Neuronal stem cell (in vitro differentiated cells): Measurements from ENCODE around the gene MUC12. TPM values are rescaled to one million over a fixed set of nuclear protein-coding genes. Genes with fewer than 3 reads are reported as not detected.
A peak's percentile ranks its signal among the peaks of the same experiment; 100 is the strongest.
"Not testable (repeated sequence)": the region's sequence is repeated elsewhere in the genome, so short reads cannot be mapped to it uniquely, and the experiment has no call there.

Experiments used
- DNase-seq: peaks from one replicate; pipeline ENCODE4 v3.0.0-alpha.2; 2013; ENCODE audit warnings: low spot score
- H2AFZ ChIP-seq: one replicate; pipeline ENCODE4 v1.6.1; 2013; ENCODE audit warnings: mild to moderate bottlenecking, low read length, inconsistent platforms
- H2AK5ac ChIP-seq: 2 replicates; pipeline ENCODE4 v1.6.1; 2013; ENCODE audit warnings: low read depth, mild to moderate bottlenecking, inconsistent platforms, low read length, moderate library complexity, mixed read lengths
- H2BK120ac ChIP-seq: 2 replicates; pipeline ENCODE4 v1.6.1; 2013; ENCODE audit warnings: low read depth, mild to moderate bottlenecking, inconsistent platforms, low read length, moderate library complexity, mixed read lengths
- H2BK12ac ChIP-seq: one replicate; pipeline ENCODE4 v1.6.1; 2013; ENCODE audit warnings: low read length, inconsistent platforms
- H2BK15ac ChIP-seq: 2 replicates; pipeline ENCODE4 v1.6.1; 2013; ENCODE audit warnings: mild to moderate bottlenecking, low read length, inconsistent platforms, mixed read lengths
- H2BK5ac ChIP-seq: one replicate; pipeline ENCODE4 v1.6.1; 2013; ENCODE audit warnings: inconsistent platforms, mild to moderate bottlenecking, low read length, moderate library complexity
- H3K14ac ChIP-seq: one replicate; pipeline ENCODE4 v1.6.1; 2013; ENCODE audit warnings: low read length, inconsistent platforms
- H3K18ac ChIP-seq: 2 replicates; pipeline ENCODE4 v1.6.1; 2013; ENCODE audit warnings: low read length, inconsistent platforms
- H3K23ac ChIP-seq: 2 replicates; pipeline ENCODE4 v1.6.1; 2013; ENCODE audit warnings: low read depth, mild to moderate bottlenecking, mixed read lengths, low read length, inconsistent platforms; ENCODE audit not compliant: poor library complexity
- H3K27ac ChIP-seq: replicated peaks from 3 replicates; pipeline ENCODE4 v1.5.1; 2013; ENCODE audit warnings: low read length, inconsistent platforms
- H3K27me3 ChIP-seq, 3 experiments: 2 replicates each; pipeline ENCODE4 v1.6.1; 2013; ENCODE audit warnings: low read length in 3 of 3, mild to moderate bottlenecking in 2 of 3, inconsistent platforms in 1 of 3, low read depth in 1 of 3, mixed read lengths in 1 of 3, moderate library complexity in 1 of 3; ENCODE audit not compliant: control insufficient read depth in 3 of 3, insufficient read depth in 3 of 3
- H3K36me3 ChIP-seq, 2 donors: replicated peaks in 1 of 2; 2 replicates each; pipeline ENCODE4 v1.6.1; 2013; ENCODE audit warnings: low read length in 2 of 2; ENCODE audit not compliant: control insufficient read depth in 2 of 2, insufficient read depth in 2 of 2
- H3K4ac ChIP-seq: 2 replicates; pipeline ENCODE4 v1.6.1; 2013; ENCODE audit warnings: inconsistent platforms, mild to moderate bottlenecking, low read length, moderate library complexity
- H3K4me1 ChIP-seq, 2 donors: 1 replicate in 1 of 2; 2 replicates in 1 of 2; pipeline ENCODE4 v1.6.1; 2013; ENCODE audit warnings: low read length in 2 of 2, low read depth in 1 of 2; ENCODE audit not compliant: control insufficient read depth in 2 of 2, insufficient read depth in 1 of 2
- H3K4me2 ChIP-seq: one replicate; pipeline ENCODE4 v1.6.1; 2013; ENCODE audit warnings: mild to moderate bottlenecking, low read length, inconsistent platforms; ENCODE audit not compliant: insufficient read depth, poor library complexity, severe bottlenecking
- H3K4me3 ChIP-seq, 2 donors: 2 replicates each; pipeline ENCODE4 v1.5.1; 2013; ENCODE audit warnings: low read length in 2 of 2, mild to moderate bottlenecking in 2 of 2, inconsistent platforms in 1 of 2, moderate library complexity in 1 of 2
- H3K79me1 ChIP-seq: one replicate; pipeline ENCODE4 v1.6.1; 2013; ENCODE audit warnings: low read depth, mild to moderate bottlenecking, inconsistent platforms, low read length, moderate library complexity
- H3K9ac ChIP-seq: one replicate; pipeline ENCODE4 v1.6.1; 2013; ENCODE audit warnings: mild to moderate bottlenecking, low read depth, low read length, inconsistent platforms; ENCODE audit not compliant: poor library complexity
- H3K9me3 ChIP-seq, 2 donors: replicated peaks in 1 of 2; 2 replicates each; pipeline versions ENCODE3 to v1.6.1; 2013; ENCODE audit warnings: low read length in 2 of 2, mild to moderate bottlenecking in 2 of 2, inconsistent platforms in 1 of 2, low read depth in 1 of 2, mixed read lengths in 1 of 2, moderate library complexity in 1 of 2; ENCODE audit not compliant: control insufficient read depth in 2 of 2, insufficient read depth in 1 of 2
- H4K8ac ChIP-seq: one replicate; pipeline ENCODE4 v1.6.1; 2013; ENCODE audit warnings: low read depth, mild to moderate bottlenecking, inconsistent platforms, low read length, moderate library complexity
- H4K91ac ChIP-seq: one replicate; pipeline ENCODE4 v1.6.1; 2013; ENCODE audit warnings: low read length, low read depth, mild to moderate bottlenecking, inconsistent platforms; ENCODE audit not compliant: poor library complexity
- WGBS, 2 donors: extraction: QIAGEN DNeasy Blood & Tissue Kit; methylation state at CpG; one replicate each; pipeline ENCODE4 v1.1.7; 2013; ENCODE audit warnings: missing lambda C conversion rate in 2 of 2, mixed read lengths in 1 of 2; ENCODE audit not compliant: insufficient read length in 2 of 2, insufficient replicate concordance in 1 of 2; ENCODE audit errors: extremely low coverage in 2 of 2; 5-methylcytosine and 5-hydroxymethylcytosine counted together
- polyA plus RNA-seq, 2 experiments: library from polyadenylated mRNA; stranded (reverse); fragments of 200-250 nt; gene quantifications; one replicate each; pipeline ENCODE4 v1.2.3, GENCODE V29; 2013

MUC12 gene, protein sequence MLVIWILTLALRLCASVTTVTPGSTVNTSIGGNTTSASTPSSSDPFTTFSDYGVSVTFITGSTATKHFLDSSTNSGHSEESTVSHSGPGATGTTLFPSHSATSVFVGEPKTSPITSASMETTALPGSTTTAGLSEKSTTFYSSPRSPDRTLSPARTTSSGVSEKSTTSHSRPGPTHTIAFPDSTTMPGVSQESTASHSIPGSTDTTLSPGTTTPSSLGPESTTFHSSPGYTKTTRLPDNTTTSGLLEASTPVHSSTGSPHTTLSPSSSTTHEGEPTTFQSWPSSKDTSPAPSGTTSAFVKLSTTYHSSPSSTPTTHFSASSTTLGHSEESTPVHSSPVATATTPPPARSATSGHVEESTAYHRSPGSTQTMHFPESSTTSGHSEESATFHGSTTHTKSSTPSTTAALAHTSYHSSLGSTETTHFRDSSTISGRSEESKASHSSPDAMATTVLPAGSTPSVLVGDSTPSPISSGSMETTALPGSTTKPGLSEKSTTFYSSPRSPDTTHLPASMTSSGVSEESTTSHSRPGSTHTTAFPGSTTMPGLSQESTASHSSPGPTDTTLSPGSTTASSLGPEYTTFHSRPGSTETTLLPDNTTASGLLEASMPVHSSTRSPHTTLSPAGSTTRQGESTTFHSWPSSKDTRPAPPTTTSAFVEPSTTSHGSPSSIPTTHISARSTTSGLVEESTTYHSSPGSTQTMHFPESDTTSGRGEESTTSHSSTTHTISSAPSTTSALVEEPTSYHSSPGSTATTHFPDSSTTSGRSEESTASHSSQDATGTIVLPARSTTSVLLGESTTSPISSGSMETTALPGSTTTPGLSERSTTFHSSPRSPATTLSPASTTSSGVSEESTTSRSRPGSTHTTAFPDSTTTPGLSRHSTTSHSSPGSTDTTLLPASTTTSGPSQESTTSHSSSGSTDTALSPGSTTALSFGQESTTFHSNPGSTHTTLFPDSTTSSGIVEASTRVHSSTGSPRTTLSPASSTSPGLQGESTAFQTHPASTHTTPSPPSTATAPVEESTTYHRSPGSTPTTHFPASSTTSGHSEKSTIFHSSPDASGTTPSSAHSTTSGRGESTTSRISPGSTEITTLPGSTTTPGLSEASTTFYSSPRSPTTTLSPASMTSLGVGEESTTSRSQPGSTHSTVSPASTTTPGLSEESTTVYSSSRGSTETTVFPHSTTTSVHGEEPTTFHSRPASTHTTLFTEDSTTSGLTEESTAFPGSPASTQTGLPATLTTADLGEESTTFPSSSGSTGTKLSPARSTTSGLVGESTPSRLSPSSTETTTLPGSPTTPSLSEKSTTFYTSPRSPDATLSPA (N-terminal part only)
- polyA plus RNA-seq (2013, experiment 1 of 2), result 10.2 TPM
- polyA plus RNA-seq (2013, experiment 2 of 2), result 11.2 TPM

DNA sequence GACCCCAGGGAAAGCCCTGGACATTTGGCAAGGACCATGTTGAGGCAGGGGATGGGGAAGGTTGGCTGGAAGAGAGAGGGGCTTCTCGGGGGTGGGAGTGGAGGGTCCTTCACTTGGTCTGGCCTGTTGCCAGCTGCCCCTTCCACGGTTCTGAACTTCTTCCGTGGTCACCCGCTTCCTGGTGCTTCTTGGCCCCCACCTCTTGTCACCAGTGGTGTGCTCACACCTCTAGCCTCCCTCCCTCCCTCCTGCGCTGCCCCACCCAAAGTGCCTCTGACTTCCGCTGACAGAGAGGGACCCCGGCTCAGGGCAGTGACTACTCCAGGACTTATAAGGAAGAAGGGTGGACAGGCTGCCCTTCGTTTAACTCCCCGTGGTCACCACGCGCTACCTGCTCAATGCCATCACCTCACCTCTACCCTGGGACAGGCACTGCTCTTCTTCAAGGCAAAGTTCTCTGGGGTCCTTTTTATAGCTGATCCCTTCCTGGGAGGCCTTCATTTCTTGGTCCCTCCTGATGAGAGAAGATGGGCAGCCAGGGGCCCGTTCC is at the start of gene MUC12:
Gene MUC12 (plus strand): TSS at position 500 of the 550 bp plus-strand sequence. CDS start 58 bp downstream, outside the sequence.
- Histone ChIP-seq H3K9me3 (peaks cover 0 to 2% of the 10 kb centered on the region in 2 donors), H3K14ac (peak within 1 kb of the TSS; percentile 86), H3K27me3 (peaks cover 15 to 66% (median 43%) of the 10 kb centered on the region in 3 experiments), H4K8ac (no peak within 1 kb of the TSS), H2BK12ac (no peak within 1 kb of the TSS), H2BK15ac (peak within 1 kb of the TSS; percentile 34), H3K79me1 (no peaks in the 10 kb centered on the region), H3K18ac (peak within 1 kb of the TSS; percentile 15), H3K4me1 (peaks cover 0 to 9% of the 10 kb centered on the region in 2 donors), H3K27ac (no peak within 1 kb of the TSS), H2AK5ac (peak within 1 kb of the TSS; percentile 21), H2BK5ac (no peak within 1 kb of the TSS), H2BK120ac (no peak within 1 kb of the TSS), H3K23ac (peak within 1 kb of the TSS; percentile 47), H4K91ac (no peak within 1 kb of the TSS), H3K4ac (no peak within 1 kb of the TSS), H3K4me2 (no peak within 1 kb of the TSS), H3K36me3 (no peaks in the 10 kb centered on the region), H3K9ac (no peak within 1 kb of the TSS), H3K4me3 (no peak within 1 kb of the TSS), H2AFZ (no peak within 1 kb of the TSS)
- DNase-seq, result no peak
- no CpG with 5 or more reads among the region's 12 CpGs for WGBS, 2 donors

DNA sequence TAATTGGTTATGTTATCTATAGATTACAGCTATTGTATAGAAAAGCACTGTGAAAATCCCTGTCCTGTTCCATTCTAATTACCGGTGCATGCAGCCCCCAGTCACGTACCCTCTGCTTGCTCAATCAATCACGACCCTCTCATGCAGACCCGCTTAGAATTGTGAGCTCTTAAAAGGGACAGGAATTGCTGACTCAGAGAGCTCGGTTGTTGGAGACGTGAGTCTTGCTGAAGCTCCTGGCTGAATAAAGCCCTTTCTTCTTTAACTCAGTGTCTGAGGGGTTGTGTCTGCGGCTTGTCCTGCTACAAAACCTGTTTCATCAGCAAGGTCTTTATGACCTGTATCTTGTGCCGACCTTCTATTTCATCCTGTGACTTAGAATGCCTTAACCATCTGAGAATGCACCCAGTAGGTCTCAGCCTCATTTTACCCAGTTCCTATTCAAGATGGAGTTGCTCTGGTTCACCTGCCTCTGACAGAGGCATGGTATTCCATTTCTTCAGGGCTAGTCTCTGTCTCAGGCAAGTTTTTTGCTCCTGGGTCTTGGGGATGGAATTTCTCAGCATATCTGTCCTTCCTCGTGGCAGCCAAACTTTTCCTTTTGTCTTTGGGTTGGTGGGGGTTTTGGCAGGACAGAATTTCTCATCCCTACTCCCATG is 49.5 kb upstream of the MUC12 start:
- not testable (repeated sequence) for H2BK5ac ChIP-seq, H3K27ac ChIP-seq, H4K91ac ChIP-seq, DNase-seq, H3K36me3 ChIP-seq, H3K79me1 ChIP-seq, H2BK12ac ChIP-seq, H3K27me3 ChIP-seq, H3K9ac ChIP-seq, H3K4me3 ChIP-seq, H4K8ac ChIP-seq, H3K14ac ChIP-seq, H3K4ac ChIP-seq, H2AK5ac ChIP-seq, H3K4me2 ChIP-seq, H2BK15ac ChIP-seq, H2BK120ac ChIP-seq, H2AFZ ChIP-seq, H3K9me3 ChIP-seq, H3K18ac ChIP-seq, H3K23ac ChIP-seq, H3K4me1 ChIP-seq
- WGBS, 2 donors, result no CpG with 5 or more reads among the region's 9 CpGs

DNA sequence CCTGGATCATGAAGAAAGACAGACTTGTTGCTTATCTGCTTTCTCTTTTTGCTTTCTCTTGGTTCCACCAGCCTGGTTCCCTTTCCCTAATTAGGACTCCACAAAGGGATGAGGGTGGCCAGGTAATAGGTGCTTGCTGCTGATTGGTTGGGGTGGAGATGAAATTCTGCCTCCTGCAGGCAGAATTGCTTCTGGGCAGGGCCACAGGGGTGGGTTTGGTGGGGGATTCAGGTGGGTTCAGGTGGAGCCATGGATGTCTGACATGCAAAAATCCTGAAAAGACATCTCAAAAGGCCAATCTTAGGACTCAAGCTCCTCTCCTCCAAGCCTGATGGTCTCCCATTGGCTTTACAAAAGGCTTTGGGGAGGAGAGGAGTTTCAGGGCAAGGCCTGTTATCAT is 48.3 kb upstream of the MUC12 start:
- no peaks in the 10 kb centered on the region for H3K36me3 ChIP-seq
- no peak for DNase-seq
- no peaks in the 10 kb centered on the region for H3K9me3 ChIP-seq
- no peak overlapping the region for H3K27ac ChIP-seq
- no peaks in the 10 kb centered on the region for H3K79me1 ChIP-seq
- no peak overlapping the region for H4K8ac ChIP-seq
- no peak overlapping the region for H2BK12ac ChIP-seq
- no peak overlapping the region for H3K4ac ChIP-seq
- no peak overlapping the region for H3K14ac ChIP-seq
- no peaks in the 10 kb centered on the region for H3K4me1 ChIP-seq
- H2AK5ac ChIP-seq, result no peak overlapping the region
- H4K91ac ChIP-seq, result no peak overlapping the region
- no peak overlapping the region for H3K23ac ChIP-seq
- no peak overlapping the region for H3K4me3 ChIP-seq
- no peak overlapping the region for H3K9ac ChIP-seq
- no peak overlapping the region for H3K18ac ChIP-seq
- H2AFZ ChIP-seq, result no peak overlapping the region
- H2BK5ac ChIP-seq, result no peak overlapping the region
- no peak overlapping the region for H3K4me2 ChIP-seq
- no peak overlapping the region for H2BK120ac ChIP-seq
- no peak overlapping the region for H2BK15ac ChIP-seq
- H3K27me3 ChIP-seq, result peaks cover 0 to 4% (median 0%) of the 10 kb centered on the region in 3 experiments
